IMR-90 (cell line): Measurements from ENCODE around the gene ESPL1. TPM values are rescaled to one million over a fixed set of nuclear protein-coding genes. Genes with fewer than 3 reads are reported as not detected.

Experiments
- ATAC-seq: fragments of 200-7000 bp; cut with Tn5 transposase; 2 replicates; pipeline ENCODE4 v1.9.1; 2020; ENCODE audit warnings: low read depth, mild to moderate bottlenecking, moderate library complexity
- BruUV-seq: library from RNA; stranded (reverse); fragments of 400-500 nt; replicated peaks from 2 replicates; lab custom pipeline; 2021; lab: Mats Ljungman, UMichigan
- CTCF ChIA-PET: fragments of 300-600 bp; formaldehyde crosslinking; extraction: SDS; loops from one replicate; lab custom pipeline; 2021; ENCODE audit warnings: antibody characterized with exemption; lab: Yijun Ruan, JAX
- POLR2A ChIA-PET: fragments of 300-600 bp; sonication (Branson Sonifier 250); formaldehyde crosslinking; loops from one replicate; lab custom pipeline; 2022; ENCODE audit warnings: antibody characterized with exemption; ENCODE audit not compliant: unreplicated experiment; lab: Charles Lee
- DNase-seq: peaks from one replicate; pipeline ENCODE4 v3.0.0; 2013
- H2AFZ ChIP-seq: replicated peaks from 2 replicates; pipeline ENCODE3; 2013; ENCODE audit warnings: low read length, mild to moderate bottlenecking; ENCODE audit not compliant: poor library complexity
- H2AK5ac ChIP-seq: 2 replicates; pipeline ENCODE4 v1.6.1; 2013; ENCODE audit warnings: low read depth, low read length, inconsistent platforms
- H2AK9ac ChIP-seq: replicated peaks from 2 replicates; pipeline ENCODE3; 2013; ENCODE audit warnings: mild to moderate bottlenecking, low read depth, low read length, moderate library complexity; ENCODE audit not compliant: poor library complexity
- H2BK120ac ChIP-seq: 2 replicates; pipeline ENCODE4 v1.6.1; 2013; ENCODE audit warnings: low read depth, low read length, inconsistent platforms
- H2BK15ac ChIP-seq: 3 replicates; pipeline ENCODE4 v1.6.1; 2013; ENCODE audit warnings: low read depth, low read length, inconsistent platforms
- H2BK20ac ChIP-seq: 2 replicates; pipeline ENCODE4 v1.6.1; 2013; ENCODE audit warnings: low read depth, mild to moderate bottlenecking, inconsistent platforms, low read length, moderate library complexity
- H2BK5ac ChIP-seq: 2 replicates; pipeline ENCODE4 v1.6.1; 2013; ENCODE audit warnings: mild to moderate bottlenecking, low read depth, low read length, inconsistent platforms; ENCODE audit not compliant: poor library complexity, severe bottlenecking
- H3K14ac ChIP-seq: replicated peaks from 2 replicates; pipeline ENCODE4 v1.6.1; 2013; ENCODE audit warnings: low read depth, low read length, inconsistent platforms
- H3K18ac ChIP-seq: 2 replicates; pipeline ENCODE4 v1.6.1; 2013; ENCODE audit warnings: low read depth, low read length, control low read depth
- H3K23ac ChIP-seq: 2 replicates; pipeline ENCODE4 v1.6.1; 2013; ENCODE audit warnings: low read depth, low read length, inconsistent platforms
- H3K27ac ChIP-seq: 2 replicates; pipeline ENCODE4 v1.5.1; 2013; ENCODE audit warnings: mild to moderate bottlenecking, control low read depth, low read length; ENCODE audit not compliant: insufficient read depth
- H3K27me3 ChIP-seq: 2 replicates; pipeline ENCODE4 v1.6.1; 2013; ENCODE audit warnings: low read length; ENCODE audit not compliant: control insufficient read depth, insufficient read depth
- H3K36me3 ChIP-seq: 2 replicates; pipeline ENCODE4 v1.6.1; 2013; ENCODE audit warnings: low read length, mixed read lengths; ENCODE audit not compliant: control insufficient read depth, insufficient read depth
- H3K4ac ChIP-seq: 2 replicates; pipeline ENCODE4 v1.6.1; 2013; ENCODE audit warnings: low read depth, low read length, inconsistent platforms
- H3K4me1 ChIP-seq: 2 replicates; pipeline ENCODE4 v1.6.1; 2013; ENCODE audit warnings: low read length, mixed read lengths; ENCODE audit not compliant: control insufficient read depth, insufficient read depth
- H3K4me2 ChIP-seq: 2 replicates; pipeline ENCODE4 v1.6.1; 2013; ENCODE audit warnings: low read depth, mild to moderate bottlenecking, control low read depth, low read length, moderate library complexity
- H3K4me3 ChIP-seq: 2 replicates; pipeline ENCODE4 v1.5.1; 2013; ENCODE audit warnings: low read depth, mild to moderate bottlenecking, control low read depth, low read length, moderate library complexity; ENCODE audit not compliant: insufficient read depth
- H3K56ac ChIP-seq: 2 replicates; pipeline ENCODE4 v1.6.1; 2013; ENCODE audit warnings: low read length, inconsistent platforms; ENCODE audit not compliant: insufficient read depth; ENCODE audit errors: extremely low read depth
- H3K79me1 ChIP-seq, 2 experiments: 2 replicates each; pipeline ENCODE4 v1.6.1; 2013; ENCODE audit warnings: low read length in 2 of 2, inconsistent platforms in 1 of 2, low read depth in 1 of 2
- H3K9ac ChIP-seq: 2 replicates; pipeline ENCODE4 v1.6.1; 2013; ENCODE audit warnings: low read depth, low read length, control low read depth
- H3K9me1 ChIP-seq: 2 replicates; pipeline ENCODE4 v1.6.1; 2013; ENCODE audit warnings: low read length, inconsistent platforms; ENCODE audit not compliant: insufficient read depth
- H3K9me3 ChIP-seq: 2 replicates; pipeline ENCODE4 v1.6.1; 2013; ENCODE audit warnings: low read length; ENCODE audit not compliant: control insufficient read depth, insufficient read depth
- H4K20me1 ChIP-seq: 2 replicates; pipeline ENCODE4 v1.6.1; 2013; ENCODE audit warnings: low read length, inconsistent platforms; ENCODE audit not compliant: insufficient read depth
- H4K5ac ChIP-seq: 2 replicates; pipeline ENCODE4 v1.6.1; 2013; ENCODE audit warnings: mild to moderate bottlenecking, low read depth, low read length, control low read depth
- H4K8ac ChIP-seq, 2 experiments: 2 replicates each; pipeline ENCODE4 v1.6.1; 2013; ENCODE audit warnings: low read depth in 2 of 2, low read length in 2 of 2, control low read depth in 1 of 2, inconsistent platforms in 1 of 2
- H4K91ac ChIP-seq: 2 replicates; pipeline ENCODE4 v1.6.1; 2013; ENCODE audit warnings: low read depth, low read length, inconsistent platforms; ENCODE audit not compliant: insufficient read depth
- FOS ChIP-seq: fragments of 150-350 bp; IDR thresholded peaks from 2 replicates; pipeline ENCODE4 v1.6.1; 2016; ENCODE audit warnings: low read depth, low read length
- MAFK ChIP-seq: IDR thresholded peaks from 2 replicates; pipeline ENCODE4 v1.6.1; 2012; ENCODE audit warnings: low read depth, low read length, improper control_type of control experiment
- MXI1 ChIP-seq: IDR thresholded peaks from 2 replicates; pipeline ENCODE4 v1.6.1; 2012; ENCODE audit warnings: low read depth, mild to moderate bottlenecking, low read length, moderate library complexity, borderline replicate concordance
- NFE2L2 ChIP-seq: fragments of 150-350 bp; IDR thresholded peaks from 2 replicates; pipeline ENCODE4 v1.6.1; 2016; ENCODE audit warnings: low read depth, mild to moderate bottlenecking, low read length
- POLR2A ChIP-seq: IDR thresholded peaks from 2 replicates; pipeline ENCODE4 v1.6.1; 2012; ENCODE audit warnings: mild to moderate bottlenecking, low read depth, low read length
- RFX5 ChIP-seq: IDR thresholded peaks from 2 replicates; pipeline ENCODE4 v1.8.0; 2012; ENCODE audit warnings: low read depth, mild to moderate bottlenecking, low read length, moderate library complexity
- SMC3 ChIP-seq: fragments of 150-350 bp; IDR thresholded peaks from 2 replicates; pipeline ENCODE4 v1.6.1; 2016; ENCODE audit warnings: low read depth, mild to moderate bottlenecking, antibody characterized with exemption, low read length, moderate library complexity
- WGBS, 2 experiments: methylation state at CpG; one replicate each; pipeline versions ENCODE4 v1.1.5 to v1.1.7; 2013; ENCODE audit warnings: missing lambda C conversion rate in 2 of 2; ENCODE audit not compliant: insufficient read length in 1 of 2; ENCODE audit errors: extremely low coverage in 2 of 2; 5-methylcytosine and 5-hydroxymethylcytosine counted together
- dilution Hi-C: fragments of 300-500 bp; cut with HindIII; formaldehyde crosslinking; loops from one replicate; pipeline ENCODE4 v1.14.3; 2018; ENCODE audit warnings: low sequenced_read_pairs; ENCODE audit not compliant: unreplicated experiment
- in situ Hi-C: fragments of 300-500 bp; cut with MboI; formaldehyde crosslinking; loops from 3 replicates; pipeline ENCODE4 v1.14.3; 2019; ENCODE audit warnings: low sequenced_read_pairs, inconsistent platforms, mixed read lengths
- intact Hi-C: fragments of 100-400 bp; cut with micrococcal nuclease; formaldehyde crosslinking; loops from 2 replicates; pipeline ENCODE4 v1.10.0; 2022
- polyA plus RNA-seq, 3 experiments: library from polyadenylated mRNA; depleted of rRNA; stranded (reverse); fragments of >200 nt; gene quantifications; 2 replicates each; pipeline ENCODE4 v1.2.3, GENCODE V29; 2012; ENCODE audit warnings: low replicate concordance in 1 of 3
- total RNA-seq: library from RNA; depleted of rRNA; stranded (reverse); fragments of >200 nt; gene quantifications from 2 replicates; pipeline ENCODE4 v1.2.3, GENCODE V29; 2012
- TF ChIP-seq, protein P1 (sequence below): fragments of 150-350 bp; IDR thresholded peaks from 2 replicates; pipeline ENCODE4 v1.6.1; 2016; ENCODE audit warnings: low read depth, mild to moderate bottlenecking, low read length, moderate library complexity, borderline replicate concordance
- TF ChIP-seq, protein P2 (sequence below): conservative IDR thresholded peaks from 2 replicates; pipeline ENCODE4 v1.5.1; 2012; ENCODE audit warnings: mild to moderate bottlenecking, low read depth, low read length, improper control_type of control experiment

Gene ESPL1
- total and polyA plus RNA-seq, 2 of the 4 experiments (the other 2 are of a cell fraction) = 6.5 to 9.2 TPM

DNA sequence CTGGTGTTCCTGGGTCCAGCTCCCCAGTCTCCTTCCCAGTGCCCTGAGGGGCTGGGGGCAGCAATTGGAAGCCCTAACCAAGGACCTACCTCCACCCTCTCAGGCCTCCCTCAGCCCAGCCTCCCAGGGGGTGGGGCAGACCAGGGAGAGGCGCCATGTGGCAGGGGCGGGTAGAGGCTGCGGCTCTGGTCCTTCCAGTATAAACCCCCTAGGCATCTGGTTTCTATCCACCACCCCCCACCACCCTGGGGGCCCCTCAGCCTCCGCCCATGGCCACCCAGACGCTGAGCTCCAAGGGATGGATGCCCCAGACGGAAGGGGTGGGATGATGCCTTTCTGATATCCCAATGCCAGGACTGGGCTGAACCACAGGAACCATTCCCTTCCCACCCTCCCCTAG is 70.8 kb downstream of the ESPL1 start:
- ATAC-seq (peak; percentile 32; the same call in 1 of the 2 replicates), DNase-seq (no peak)
- H2AK9ac ChIP-seq = no peak overlapping the region
- H3K4me1 ChIP-seq = no peaks in the 10 kb centered on the region
- H3K23ac ChIP-seq = no peak overlapping the region
- H2BK15ac ChIP-seq = no peak overlapping the region
- H3K56ac ChIP-seq = no peak overlapping the region
- H3K4me2 ChIP-seq = no peak overlapping the region
- H3K79me1 ChIP-seq = no peaks in the 10 kb centered on the region
- H3K27ac ChIP-seq = no peak overlapping the region
- H3K9ac ChIP-seq = no peak overlapping the region
- dilution Hi-C loops (no loop called here), intact Hi-C loops (no loop called here), in situ Hi-C loops (no loop called here)
- CTCF ChIA-PET = no interaction called here
- TF ChIP-seq SMC3 (no peak), MXI1 (no peak), RFX5 (no peak), POLR2A (no peak), FOS (no peak), NFE2L2 (no peak), MAFK (no peak)
- TF ChIP-seq, protein P1, sequence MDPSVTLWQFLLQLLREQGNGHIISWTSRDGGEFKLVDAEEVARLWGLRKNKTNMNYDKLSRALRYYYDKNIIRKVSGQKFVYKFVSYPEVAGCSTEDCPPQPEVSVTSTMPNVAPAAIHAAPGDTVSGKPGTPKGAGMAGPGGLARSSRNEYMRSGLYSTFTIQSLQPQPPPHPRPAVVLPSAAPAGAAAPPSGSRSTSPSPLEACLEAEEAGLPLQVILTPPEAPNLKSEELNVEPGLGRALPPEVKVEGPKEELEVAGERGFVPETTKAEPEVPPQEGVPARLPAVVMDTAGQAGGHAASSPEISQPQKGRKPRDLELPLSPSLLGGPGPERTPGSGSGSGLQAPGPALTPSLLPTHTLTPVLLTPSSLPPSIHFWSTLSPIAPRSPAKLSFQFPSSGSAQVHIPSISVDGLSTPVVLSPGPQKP = no peak
- TF ChIP-seq, protein P2, sequence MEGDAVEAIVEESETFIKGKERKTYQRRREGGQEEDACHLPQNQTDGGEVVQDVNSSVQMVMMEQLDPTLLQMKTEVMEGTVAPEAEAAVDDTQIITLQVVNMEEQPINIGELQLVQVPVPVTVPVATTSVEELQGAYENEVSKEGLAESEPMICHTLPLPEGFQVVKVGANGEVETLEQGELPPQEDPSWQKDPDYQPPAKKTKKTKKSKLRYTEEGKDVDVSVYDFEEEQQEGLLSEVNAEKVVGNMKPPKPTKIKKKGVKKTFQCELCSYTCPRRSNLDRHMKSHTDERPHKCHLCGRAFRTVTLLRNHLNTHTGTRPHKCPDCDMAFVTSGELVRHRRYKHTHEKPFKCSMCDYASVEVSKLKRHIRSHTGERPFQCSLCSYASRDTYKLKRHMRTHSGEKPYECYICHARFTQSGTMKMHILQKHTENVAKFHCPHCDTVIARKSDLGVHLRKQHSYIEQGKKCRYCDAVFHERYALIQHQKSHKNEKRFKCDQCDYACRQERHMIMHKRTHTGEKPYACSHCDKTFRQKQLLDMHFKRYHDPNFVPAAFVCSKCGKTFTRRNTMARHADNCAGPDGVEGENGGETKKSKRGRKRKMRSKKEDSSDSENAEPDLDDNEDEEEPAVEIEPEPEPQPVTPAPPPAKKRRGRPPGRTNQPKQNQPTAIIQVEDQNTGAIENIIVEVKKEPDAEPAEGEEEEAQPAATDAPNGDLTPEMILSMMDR = no peak
- no peaks in the 10 kb centered on the region for H3K9me3 ChIP-seq
- no peak overlapping the region for H3K14ac ChIP-seq
- no peak overlapping the region for H3K18ac ChIP-seq
- no CpG with 5 or more reads among the region's 6 CpGs for WGBS, 2 experiments
- no peak overlapping the region for H4K91ac ChIP-seq
- no peak overlapping the region for H3K4ac ChIP-seq
- H2BK20ac ChIP-seq = no peak overlapping the region
- H3K36me3 ChIP-seq = no peaks in the 10 kb centered on the region
- H4K8ac ChIP-seq = no peak overlapping the region
- H2AK5ac ChIP-seq = no peak overlapping the region
- no peak overlapping the region for H2AFZ ChIP-seq
- peaks cover 66% of the 10 kb centered on the region for H3K27me3 ChIP-seq
- no peak overlapping the region for H4K5ac ChIP-seq
- no peak overlapping the region for H2BK120ac ChIP-seq
- H3K9me1 ChIP-seq = peaks cover 4% of the 10 kb centered on the region; the same call in 1 of the 2 replicates
- H4K20me1 ChIP-seq = no peaks in the 10 kb centered on the region
- BruUV-seq = no TSS peak
- no peak overlapping the region for H3K4me3 ChIP-seq
- POLR2A ChIA-PET = no interaction called here
- no peak overlapping the region for H2BK5ac ChIP-seq
